HG03565 (cell line): ENCODE measurements around the gene MARK2.

ENCODE experiments used
- ATAC-seq: cut with Tn5 transposase; IDR thresholded peaks from one replicate; pipeline ENCODE4 v1.9.1; 2021; ENCODE audit warnings: mild to moderate bottlenecking, moderate library complexity; ENCODE audit not compliant: unreplicated experiment

MARK2 gene

GRCh38 chr11:63920126-63920938 is 81.4 kb downstream of the MARK2 start:
- ATAC-seq, result no peak

GRCh38 chr11:63920939-63921417 is 82.1 kb downstream of the MARK2 start:
- no peak for ATAC-seq

- ATAC-seq, result no peak
Observed at GRCh38 chr11:63922673-63923192, 83.8 kb downstream of the MARK2 start.

DNA sequence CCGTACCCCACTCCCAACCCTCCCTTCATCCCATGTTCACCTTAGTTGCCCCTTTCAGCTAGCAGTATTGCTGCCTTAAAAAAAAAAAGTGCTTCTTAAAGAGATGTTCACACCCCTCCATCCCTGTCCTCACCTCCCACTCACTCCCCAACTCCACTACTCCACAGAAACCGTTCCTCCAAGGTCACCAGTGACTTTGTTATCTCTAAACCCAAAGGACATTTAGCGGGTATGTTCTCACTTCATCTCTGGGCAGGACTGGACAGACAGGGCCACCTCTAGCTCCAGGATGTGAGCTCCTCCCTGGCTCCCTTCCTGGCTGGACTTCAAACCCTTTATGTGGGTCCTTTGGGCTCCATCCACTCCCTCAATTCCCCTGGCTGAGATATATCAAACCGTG is 84.4 kb downstream of the MARK2 start:
- no peak for ATAC-seq

GRCh38 chr11:63929616-63930015 is 90.7 kb downstream of the MARK2 start:
- no peak for ATAC-seq

DNA sequence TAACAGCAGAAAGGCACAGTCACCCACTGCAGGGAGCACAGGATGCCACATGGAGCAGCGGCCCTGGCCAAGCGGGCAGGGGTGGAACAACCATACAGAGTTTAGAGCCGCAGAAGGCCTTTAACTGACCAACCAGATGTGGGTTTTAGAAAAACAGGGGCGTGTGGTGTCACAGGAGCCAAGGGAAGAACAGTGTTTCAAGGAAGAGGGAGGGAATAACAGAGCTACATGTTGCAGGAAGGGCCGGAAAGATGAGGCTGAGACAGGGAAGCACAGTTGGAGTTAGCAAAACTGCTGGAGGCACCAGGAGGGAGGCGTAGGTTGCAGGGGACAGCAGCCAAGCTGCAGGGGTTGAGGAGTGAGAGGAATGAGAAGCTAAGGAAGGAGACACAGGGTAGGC is 92.1 kb downstream of the MARK2 start:
- ATAC-seq, result no peak

GRCh38 chr11:63931876-63932275 is 93.0 kb downstream of the MARK2 start:
- ATAC-seq, result no peak

- ATAC-seq, result no peak
Observed at GRCh38 chr11:63933459-63933858, 94.5 kb downstream of the MARK2 start.

GRCh38 chr11:63937713-63938478 is 99.0 kb downstream of the MARK2 start:
- peak; percentile 8 for ATAC-seq

DNA sequence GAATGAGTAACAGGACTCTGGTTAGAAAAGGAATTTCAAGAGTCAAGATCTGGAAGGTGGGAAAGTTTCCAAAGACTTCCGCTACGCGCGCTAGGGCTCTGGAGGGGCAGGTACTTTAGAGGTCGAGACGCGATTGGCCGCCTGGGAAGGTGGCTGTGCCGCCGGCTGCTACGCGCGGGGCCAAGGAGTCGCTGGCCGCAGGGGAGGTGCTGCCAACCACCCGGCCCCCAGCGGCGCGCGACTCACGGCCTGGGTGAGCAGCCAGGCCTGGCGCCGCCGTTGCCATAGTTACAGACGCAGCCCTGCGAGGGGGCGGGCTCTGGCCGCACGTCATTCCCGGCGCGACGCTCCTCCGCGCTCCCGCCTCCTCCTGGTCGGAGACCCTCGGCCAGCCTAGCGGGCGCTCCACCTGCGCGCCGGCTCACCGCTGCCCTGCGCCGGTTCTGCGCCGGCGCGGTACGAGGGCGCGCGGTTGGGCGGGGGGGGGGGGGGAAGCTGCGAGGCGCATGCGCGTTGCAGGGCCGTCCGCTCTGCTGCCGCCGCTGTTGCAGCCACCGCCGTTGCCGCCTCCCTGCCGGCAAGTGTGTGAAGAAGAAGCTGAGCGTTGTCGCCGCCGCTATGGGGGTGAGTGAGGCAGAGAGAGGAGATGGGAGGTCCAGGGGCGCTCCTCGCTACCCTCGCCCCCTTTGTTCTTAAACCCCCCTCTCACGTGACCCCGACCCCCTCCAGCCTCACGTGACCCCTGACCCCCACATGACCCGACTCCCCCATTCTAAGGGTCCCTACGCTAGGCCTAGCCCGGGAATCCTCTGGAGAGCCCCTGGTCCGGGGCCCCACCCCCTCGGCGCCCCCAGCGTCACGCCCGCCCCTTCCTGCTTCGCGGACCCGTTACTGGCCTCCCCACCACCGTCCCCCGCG is 99.8 kb downstream of the MARK2 start, which contains the start of gene NAA40:
Gene NAA40, plus strand, starts transcription at position 524 of the 918 bp plus-strand sequence. Its CDS starts 95 bp downstream, at position 619.
- ATAC-seq, result peak; percentile 94

GRCh38 chr11:63939397-63939891 is 100.5 kb downstream of the MARK2 start:
- ATAC-seq, result no peak

DNA sequence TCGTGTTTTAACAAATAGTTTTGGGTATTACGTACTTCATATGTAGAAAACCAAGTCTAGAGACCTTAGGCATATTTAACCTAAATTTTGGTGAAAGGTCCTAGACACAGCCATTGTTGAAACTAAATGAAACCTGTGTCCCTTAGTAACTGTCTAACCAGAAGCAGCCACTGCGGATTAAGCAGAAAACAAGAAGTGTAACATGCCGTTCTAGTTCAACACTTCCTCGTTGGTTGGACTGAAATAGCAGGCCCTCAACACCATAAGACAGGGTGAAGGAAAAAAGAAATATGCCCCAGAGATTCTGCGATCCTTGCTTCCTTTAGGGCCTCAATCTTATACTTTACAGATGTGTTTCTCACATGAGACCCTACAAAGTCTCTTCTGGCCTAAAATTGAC is 101.9 kb downstream of the MARK2 start:
- no peak for ATAC-seq

GRCh38 chr11:63941901-63942300 is 103.0 kb downstream of the MARK2 start:
- ATAC-seq, result no peak

GRCh38 chr11:63942803-63943202 is 103.9 kb downstream of the MARK2 start:
- ATAC-seq, result no peak

- no peak for ATAC-seq
Observed at GRCh38 chr11:63944987-63945386, 106.1 kb downstream of the MARK2 start.

DNA sequence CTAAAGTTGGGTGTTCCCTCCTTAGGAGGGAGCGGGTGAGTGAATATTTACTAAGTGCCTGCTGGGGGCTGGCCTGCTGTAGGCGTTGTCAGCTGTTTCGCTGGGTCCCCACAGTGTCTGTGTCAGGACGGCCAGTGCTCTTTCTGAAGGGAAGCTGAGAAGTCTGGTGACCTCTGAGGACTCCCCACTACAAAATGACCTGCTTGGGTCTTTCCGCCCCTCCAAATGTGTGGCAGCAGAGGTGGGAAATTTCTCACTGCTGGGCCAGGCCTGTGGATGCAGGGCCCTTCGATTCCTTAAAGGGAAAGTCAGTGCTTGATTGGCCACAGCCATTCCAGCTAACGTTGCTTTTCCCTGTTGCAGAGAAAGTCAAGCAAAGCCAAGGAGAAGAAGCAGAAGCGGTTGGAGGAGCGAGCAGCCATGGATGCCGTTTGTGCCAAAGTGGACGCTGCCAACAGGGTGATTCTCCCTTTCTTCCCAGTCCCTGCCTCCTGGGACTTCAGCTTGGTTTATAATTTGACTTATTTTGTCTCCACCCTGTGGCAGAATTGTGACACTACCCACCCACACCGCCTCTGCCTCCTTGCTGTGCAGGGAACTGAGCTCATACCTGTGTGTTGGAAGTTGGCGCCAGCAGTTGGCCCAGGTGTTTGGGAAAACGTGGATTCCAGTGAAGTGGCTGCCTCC is 106.7 kb downstream of the MARK2 start:
- no peak for ATAC-seq

GRCh38 chr11:63951779-63952536 is 113.0 kb downstream of the MARK2 start:
- no peak for ATAC-seq

- no peak for ATAC-seq
Observed at GRCh38 chr11:63952570-63952969, 113.7 kb downstream of the MARK2 start.

DNA sequence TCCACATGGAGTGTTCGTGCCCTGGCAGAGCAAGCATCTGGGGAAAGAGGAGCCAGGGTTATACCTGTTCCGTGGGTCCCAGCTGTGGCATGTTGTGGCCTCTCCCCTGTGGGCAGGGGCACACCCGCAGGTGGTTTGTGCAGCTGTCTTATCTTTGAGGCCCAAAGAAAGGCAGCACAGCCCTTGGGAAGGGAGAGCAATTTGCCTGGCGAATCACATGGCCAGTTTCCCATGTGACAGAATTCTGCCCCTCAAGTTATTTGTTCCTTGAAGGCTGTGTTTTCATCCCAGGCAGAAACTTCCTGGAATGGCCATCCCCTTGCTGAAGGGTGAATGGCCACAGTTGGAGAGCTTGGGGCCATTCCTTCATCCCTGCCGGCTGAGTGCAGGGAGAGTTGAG is 119.1 kb downstream of the MARK2 start:
- no peak for ATAC-seq
